NOMO-1 (cell line): ENCODE measurements around the gene PTPRE.

ENCODE experiments used
- DNase-seq, 2 experiments: peaks; one replicate each; lab custom pipeline; 2025; ENCODE audit not compliant: unreplicated experiment in 2 of 2; lab: John Stamatoyannopoulos, UW

Gene PTPRE

GRCh38 chr10:128055061-128055868, 148.4 kb downstream of the PTPRE start:
- no peak for DNase-seq

- DNase-seq = no peak
Measured at GRCh38 chr10:128056303-128057050, 149.6 kb downstream of the PTPRE start.

GRCh38 chr10:128058106-128058749, 151.3 kb downstream of the PTPRE start:
- DNase-seq = no peak

- no peak for DNase-seq
Measured at GRCh38 chr10:128058750-128059134, 151.8 kb downstream of the PTPRE start.

GRCh38 chr10:128059266-128059981, 152.5 kb downstream of the PTPRE start:
- no peak for DNase-seq

GRCh38 chr10:128059982-128060293, 153.0 kb downstream of the PTPRE start:
- no peak for DNase-seq

- DNase-seq = no peak
Measured at GRCh38 chr10:128060341-128061250, 153.7 kb downstream of the PTPRE start.

GRCh38 chr10:128061306-128062300, 154.7 kb downstream of the PTPRE start:
- no peak for DNase-seq

- peak; percentile 7 to 57 for DNase-seq
Measured at GRCh38 chr10:128062331-128062880, 155.5 kb downstream of the PTPRE start.

- peak; percentile 62 to 75 for DNase-seq
Measured at GRCh38 chr10:128062881-128063563, 156.1 kb downstream of the PTPRE start.

GRCh38 chr10:128063736-128064107, 156.8 kb downstream of the PTPRE start:
- no peak for DNase-seq

GRCh38 chr10:128064108-128064969, 157.4 kb downstream of the PTPRE start:
- peak; percentile 96 to 99 for DNase-seq

- peak in 1 of 2 experiments; percentile 82 for DNase-seq
Measured at GRCh38 chr10:128064970-128065580, 158.2 kb downstream of the PTPRE start.

- DNase-seq = no peak
Measured at GRCh38 chr10:128065881-128066534, 159.1 kb downstream of the PTPRE start.

- DNase-seq = no peak
Measured at GRCh38 chr10:128066870-128067382, 160.0 kb downstream of the PTPRE start.
